NK-92 treated with Interleukin-12 subunit alpha and Interleukin-12 subunit beta, amount 100 ng/mL, for 24 hours (cell line): Measurements from ENCODE around the gene MYO16.
A peak's percentile ranks its signal among the peaks of the same experiment; 100 is the strongest.

Experiments used
- DNase-seq: peaks from one replicate; lab custom pipeline; 2025; lab: John Stamatoyannopoulos, UW

MYO16 gene

GRCh38 chr13:108933061-108933460, 303.6 kb downstream of the MYO16 start:
- no peak for DNase-seq

- DNase-seq: no peak
Observed at GRCh38 chr13:108938155-108938554, 308.7 kb downstream of the MYO16 start.

GRCh38 chr13:108940121-108940520, 310.7 kb downstream of the MYO16 start:
- no peak for DNase-seq

GRCh38 chr13:108943842-108944241, 314.4 kb downstream of the MYO16 start:
- no peak for DNase-seq

GRCh38 chr13:108944760-108945159, 315.3 kb downstream of the MYO16 start:
- no peak for DNase-seq

GRCh38 chr13:108947551-108948030, 318.2 kb downstream of the MYO16 start:
- DNase-seq: no peak

- DNase-seq: no peak
Observed at GRCh38 chr13:108948251-108948671, 318.9 kb downstream of the MYO16 start.

- no peak for DNase-seq
Observed at GRCh38 chr13:108950333-108951010, 321.1 kb downstream of the MYO16 start.

GRCh38 chr13:108955741-108956140, 326.3 kb downstream of the MYO16 start:
- no peak for DNase-seq

GRCh38 chr13:108957369-108958012, 328.1 kb downstream of the MYO16 start:
- DNase-seq: no peak

- DNase-seq: no peak
Observed at GRCh38 chr13:108958013-108958376, 328.6 kb downstream of the MYO16 start.

GRCh38 chr13:108959234-108959633, 329.8 kb downstream of the MYO16 start:
- DNase-seq: no peak

GRCh38 chr13:108960006-108960405, 330.6 kb downstream of the MYO16 start:
- DNase-seq: no peak

GRCh38 chr13:108961542-108962125, 332.2 kb downstream of the MYO16 start:
- peak; percentile 14 for DNase-seq

GRCh38 chr13:108962654-108963053, 333.2 kb downstream of the MYO16 start:
- DNase-seq: no peak

- no peak for DNase-seq
Observed at GRCh38 chr13:108963276-108963810, 333.9 kb downstream of the MYO16 start.

GRCh38 chr13:108963846-108964600, 334.6 kb downstream of the MYO16 start:
- DNase-seq: no peak

- DNase-seq: no peak
Observed at GRCh38 chr13:108964606-108965005, 335.2 kb downstream of the MYO16 start.

GRCh38 chr13:108967371-108967770, 338.0 kb downstream of the MYO16 start:
- DNase-seq: no peak

- DNase-seq: no peak
Observed at GRCh38 chr13:108968566-108968965, 339.2 kb downstream of the MYO16 start.

- DNase-seq: no peak
Observed at GRCh38 chr13:108974686-108975085, 345.3 kb downstream of the MYO16 start.

- no peak for DNase-seq
Observed at GRCh38 chr13:108980237-108980636, 350.8 kb downstream of the MYO16 start.
